GM18858 (cell line): ENCODE data around the gene RIN1.
"Not testable (repeated sequence)": the region's sequence is repeated elsewhere in the genome, so short reads cannot be mapped to it uniquely, and the experiment has no call there.

Experiments
- ATAC-seq: cut with Tn5 transposase; IDR thresholded peaks from one replicate; pipeline ENCODE4 v1.9.1; 2021; ENCODE audit not compliant: unreplicated experiment

RIN1 gene

GRCh38 chr11:66361502-66361941 is 25.3 kb upstream of the RIN1 start:
- no peak for ATAC-seq

GRCh38 chr11:66360406-66361073 is 24.3 kb upstream of the RIN1 start:
- ATAC-seq = no peak

- ATAC-seq = no peak
Observed at GRCh38 chr11:66359662-66360087, 23.4 kb upstream of the RIN1 start.

- ATAC-seq = not testable (repeated sequence)
Observed at GRCh38 chr11:66350560-66351235, 14.5 kb upstream of the RIN1 start.

GRCh38 chr11:66349084-66349386 is 12.8 kb upstream of the RIN1 start:
- ATAC-seq = no peak

- ATAC-seq = peak; percentile 40
Observed at GRCh38 chr11:66347425-66348276, 11.4 kb upstream of the RIN1 start, which contains the start of gene B4GAT1. Gene B4GAT1, minus strand, starts transcription at chr11:66347629. Its CDS starts 84 bp downstream, at chr11:66347545.

- ATAC-seq = no peak
Observed at GRCh38 chr11:66346476-66347424, 10.5 kb upstream of the RIN1 start.

- ATAC-seq = no peak
Observed at GRCh38 chr11:66345316-66345649, 9.0 kb upstream of the RIN1 start.

GRCh38 chr11:66344550-66345315 is 8.5 kb upstream of the RIN1 start, which contains the start of gene BRMS1:
Gene BRMS1, minus strand, starts transcription at chr11:66345104. Its CDS starts 2,870 bp downstream, at chr11:66342234.
- ATAC-seq = peak; percentile 52

- no peak for ATAC-seq
Observed at GRCh38 chr11:66343176-66343575, 6.9 kb upstream of the RIN1 start.

- no peak for ATAC-seq
Observed at GRCh38 chr11:66341502-66342126, 5.4 kb upstream of the RIN1 start.

GRCh38 chr11:66340596-66341501 is 4.6 kb upstream of the RIN1 start:
- ATAC-seq = no peak

- ATAC-seq = no peak
Observed at GRCh38 chr11:66339686-66340483, 3.7 kb upstream of the RIN1 start.

- no peak for ATAC-seq
Observed at GRCh38 chr11:66339162-66339675, 3.0 kb upstream of the RIN1 start.

- no peak for ATAC-seq
Observed at GRCh38 chr11:66338276-66339161, 2.3 kb upstream of the RIN1 start.
